Measurements from ENCODE around the gene SNTG2.

The SNTG2 gene

DNA sequence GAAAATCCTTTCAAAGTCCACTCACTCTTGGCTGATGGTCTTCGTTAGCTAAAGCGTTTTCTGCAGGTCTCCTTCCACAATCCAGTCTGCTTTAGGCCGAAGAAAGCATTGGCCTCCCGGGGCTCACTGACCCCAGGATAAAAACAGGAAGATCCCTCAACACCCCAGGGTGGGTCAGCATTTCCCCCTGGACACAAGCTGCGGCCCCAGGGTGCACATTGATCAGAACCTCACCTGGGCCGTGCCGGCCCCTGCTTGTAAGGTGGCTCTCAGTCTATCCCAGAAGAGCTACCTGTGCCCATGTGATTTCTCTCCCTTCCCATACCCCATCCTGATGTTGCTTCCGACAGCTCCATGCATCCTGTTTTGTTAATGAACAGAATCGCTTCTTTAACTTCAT, 349.6 kb downstream of the SNTG2 start:
- Histone ChIP-seq H3K18ac (ENCODE audit: low read length) (no peak overlapping the region), H3K27ac (replicated peaks; ENCODE audit: low read length) (no peak overlapping the region), H2BK15ac (ENCODE audit: low read length) (no peak overlapping the region), H3K36me3 (replicated peaks in 1 of 2; ENCODE audit: control insufficient read depth in 2 of 2, insufficient read depth in 2 of 2, low read length in 2 of 2) (no peaks in the 10 kb centered on the region), H2BK12ac (ENCODE audit: low read length) (no peak overlapping the region), H2BK120ac (ENCODE audit: low read depth, low read length) (no peak overlapping the region), H2BK5ac (ENCODE audit: low read length) (no peak overlapping the region), H4K91ac (ENCODE audit: low read depth, low read length, poor library complexity) (no peak overlapping the region), H3K4ac (ENCODE audit: low read length) (no peak overlapping the region), H3K27me3 (ENCODE audit: control insufficient read depth in 3 of 3, insufficient read depth in 3 of 3, low read depth in 1 of 3, low read length in 3 of 3) (no peaks in the 10 kb centered on the region), H3K14ac (ENCODE audit: low read length) (no peak overlapping the region), H3K4me1 (ENCODE audit: control insufficient read depth in 2 of 2, insufficient read depth in 1 of 2, low read depth in 1 of 2, low read length in 2 of 2) (no peaks in the 10 kb centered on the region), H3K23ac (ENCODE audit: low read depth, low read length, poor library complexity) (no peak overlapping the region), H2AFZ (ENCODE audit: low read length) (no peak overlapping the region), H3K9me3 (replicated peaks in 1 of 2; ENCODE audit: control insufficient read depth in 2 of 2, insufficient read depth in 1 of 2, low read depth in 1 of 2, low read length in 2 of 2) (no peaks in the 10 kb centered on the region), H2AK5ac (ENCODE audit: low read depth, low read length) (no peak overlapping the region), H3K9ac (ENCODE audit: low read depth, low read length, poor library complexity) (no peak overlapping the region), H3K4me3 (ENCODE audit: low read length in 2 of 2) (no peak overlapping the region), H3K79me1 (ENCODE audit: low read depth, low read length) (no peaks in the 10 kb centered on the region), H3K4me2 (ENCODE audit: insufficient read depth, low read length, poor library complexity, severe bottlenecking) (no peak overlapping the region), H4K8ac (ENCODE audit: low read depth, low read length) (no peak overlapping the region)
- no CpG with 5 or more reads among the region's 9 CpGs for WGBS, 2 donors (ENCODE audit: extremely low coverage in 2 of 2, insufficient read length in 2 of 2, insufficient replicate concordance in 1 of 2)
- no peak for DNase-seq (ENCODE audit: low spot score)

DNA sequence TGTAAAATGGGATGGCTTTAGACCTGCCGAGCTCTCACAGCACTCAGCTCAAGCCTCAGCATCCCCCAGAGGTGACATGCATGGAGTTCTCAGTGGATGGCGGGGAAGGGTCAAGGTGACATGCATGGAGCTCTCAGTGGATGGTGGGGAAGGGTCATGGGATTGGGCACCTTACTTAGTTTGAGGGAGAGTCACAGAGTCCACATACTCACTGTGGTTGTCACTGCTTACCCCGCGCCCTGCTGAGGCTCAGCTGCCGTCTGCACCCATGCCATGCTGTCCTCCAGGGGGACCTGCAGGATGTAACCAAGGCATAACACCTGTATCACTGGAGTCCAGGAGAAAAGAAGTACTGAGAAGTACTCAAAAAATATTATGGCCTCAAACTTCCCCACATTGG, 350.4 kb downstream of the SNTG2 start:
- H3K27me3 ChIP-seq (ENCODE audit: control insufficient read depth in 3 of 3, insufficient read depth in 3 of 3, low read depth in 1 of 3, low read length in 3 of 3): no peaks in the 10 kb centered on the region
- H3K4ac ChIP-seq (ENCODE audit: low read length): no peak overlapping the region
- H3K9me3 ChIP-seq (replicated peaks in 1 of 2; ENCODE audit: control insufficient read depth in 2 of 2, insufficient read depth in 1 of 2, low read depth in 1 of 2, low read length in 2 of 2): no peaks in the 10 kb centered on the region
- peak overlapping the region; percentile 65 for H3K18ac ChIP-seq (ENCODE audit: low read length)
- H3K79me1 ChIP-seq (ENCODE audit: low read depth, low read length): no peaks in the 10 kb centered on the region
- DNase-seq (ENCODE audit: low spot score): no peak
- no peak overlapping the region for H3K4me2 ChIP-seq (ENCODE audit: insufficient read depth, low read length, poor library complexity, severe bottlenecking)
- H3K4me1 ChIP-seq (ENCODE audit: control insufficient read depth in 2 of 2, insufficient read depth in 1 of 2, low read depth in 1 of 2, low read length in 2 of 2): no peaks in the 10 kb centered on the region
- no peak overlapping the region for H2BK5ac ChIP-seq (ENCODE audit: low read length)
- no peak overlapping the region for H2BK12ac ChIP-seq (ENCODE audit: low read length)
- H2AK5ac ChIP-seq (ENCODE audit: low read depth, low read length): no peak overlapping the region
- H2BK15ac ChIP-seq (ENCODE audit: low read length): no peak overlapping the region
- H4K8ac ChIP-seq (ENCODE audit: low read depth, low read length): no peak overlapping the region
- no peak overlapping the region for H3K14ac ChIP-seq (ENCODE audit: low read length)
- H3K9ac ChIP-seq (ENCODE audit: low read depth, low read length, poor library complexity): peak overlapping the region; percentile 25
- H3K36me3 ChIP-seq (replicated peaks in 1 of 2; ENCODE audit: control insufficient read depth in 2 of 2, insufficient read depth in 2 of 2, low read length in 2 of 2): no peaks in the 10 kb centered on the region
- H3K27ac ChIP-seq (replicated peaks; ENCODE audit: low read length): no peak overlapping the region
- no CpG with 5 or more reads among the region's 5 CpGs for WGBS, 2 donors (ENCODE audit: extremely low coverage in 2 of 2, insufficient read length in 2 of 2, insufficient replicate concordance in 1 of 2)
- no peak overlapping the region for H4K91ac ChIP-seq (ENCODE audit: low read depth, low read length, poor library complexity)
- no peak overlapping the region for H2BK120ac ChIP-seq (ENCODE audit: low read depth, low read length)
- H3K23ac ChIP-seq (ENCODE audit: low read depth, low read length, poor library complexity): no peak overlapping the region
- no peak overlapping the region for H3K4me3 ChIP-seq (ENCODE audit: low read length in 2 of 2)
- no peak overlapping the region for H2AFZ ChIP-seq (ENCODE audit: low read length)

DNA sequence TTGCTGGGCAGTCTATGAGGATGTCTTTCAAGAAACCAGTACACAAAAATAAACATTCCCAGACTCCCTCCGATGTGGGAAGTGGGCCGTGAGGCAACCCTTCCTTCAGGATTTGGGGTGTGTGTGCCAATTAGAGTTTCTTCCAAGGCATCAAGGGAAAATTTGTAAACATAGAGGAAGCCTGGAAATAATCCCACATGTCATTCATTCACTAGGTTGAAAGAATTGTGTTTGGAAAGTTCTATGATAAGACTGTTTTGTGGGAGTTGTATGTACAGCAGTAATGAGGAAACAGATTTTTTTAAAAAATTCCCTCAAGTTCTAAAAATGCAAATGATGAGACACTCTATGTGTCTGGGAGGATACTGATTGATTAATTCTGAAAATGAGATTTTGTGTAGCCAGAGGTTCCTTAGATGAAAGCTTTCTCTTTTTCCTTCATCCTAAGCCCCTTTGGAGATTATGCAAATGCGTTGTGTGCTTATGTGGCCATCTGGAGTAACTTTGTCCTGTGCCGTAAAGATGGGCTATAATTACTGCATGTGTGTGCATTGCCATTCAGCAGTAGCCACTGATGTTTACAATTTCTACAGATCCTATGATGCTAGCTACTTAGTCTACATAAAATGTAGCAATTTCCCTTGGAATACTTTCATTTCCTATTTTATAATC, 354.8 kb downstream of the SNTG2 start:
- Histone ChIP-seq H3K9ac (ENCODE audit: low read depth, low read length, poor library complexity) (no peak overlapping the region), H3K9me3 (replicated peaks in 1 of 2; ENCODE audit: control insufficient read depth in 2 of 2, insufficient read depth in 1 of 2, low read depth in 1 of 2, low read length in 2 of 2) (peaks cover 0 to 4% of the 10 kb centered on the region in 2 donors), H2BK12ac (ENCODE audit: low read length) (no peak overlapping the region), H3K4ac (ENCODE audit: low read length) (no peak overlapping the region), H3K4me1 (ENCODE audit: control insufficient read depth in 2 of 2, insufficient read depth in 1 of 2, low read depth in 1 of 2, low read length in 2 of 2) (peaks cover 0 to 9% of the 10 kb centered on the region in 2 donors), H2BK15ac (ENCODE audit: low read length) (no peak overlapping the region), H3K36me3 (replicated peaks in 1 of 2; ENCODE audit: control insufficient read depth in 2 of 2, insufficient read depth in 2 of 2, low read length in 2 of 2) (no peaks in the 10 kb centered on the region), H2BK5ac (ENCODE audit: low read length) (no peak overlapping the region), H3K14ac (ENCODE audit: low read length) (no peak overlapping the region), H3K23ac (ENCODE audit: low read depth, low read length, poor library complexity) (no peak overlapping the region), H4K8ac (ENCODE audit: low read depth, low read length) (no peak overlapping the region), H3K4me3 (ENCODE audit: low read length in 2 of 2) (no peak overlapping the region), H3K27ac (replicated peaks; ENCODE audit: low read length) (no peak overlapping the region), H3K4me2 (ENCODE audit: insufficient read depth, low read length, poor library complexity, severe bottlenecking) (no peak overlapping the region), H2AFZ (ENCODE audit: low read length) (no peak overlapping the region), H3K79me1 (ENCODE audit: low read depth, low read length) (no peaks in the 10 kb centered on the region), H4K91ac (ENCODE audit: low read depth, low read length, poor library complexity) (no peak overlapping the region), H3K27me3 (ENCODE audit: control insufficient read depth in 3 of 3, insufficient read depth in 3 of 3, low read depth in 1 of 3, low read length in 3 of 3) (peaks cover 0 to 3% (median 0%) of the 10 kb centered on the region in 3 experiments), H2AK5ac (ENCODE audit: low read depth, low read length) (no peak overlapping the region), H3K18ac (ENCODE audit: low read length) (no peak overlapping the region), H2BK120ac (ENCODE audit: low read depth, low read length) (no peak overlapping the region)
- no peak for DNase-seq (ENCODE audit: low spot score)
- no CpG with 5 or more reads among the region's 4 CpGs for whole genome bisulfite sequencing, 2 donors (ENCODE audit: extremely low coverage in 2 of 2, insufficient read length in 2 of 2, insufficient replicate concordance in 1 of 2)

DNA sequence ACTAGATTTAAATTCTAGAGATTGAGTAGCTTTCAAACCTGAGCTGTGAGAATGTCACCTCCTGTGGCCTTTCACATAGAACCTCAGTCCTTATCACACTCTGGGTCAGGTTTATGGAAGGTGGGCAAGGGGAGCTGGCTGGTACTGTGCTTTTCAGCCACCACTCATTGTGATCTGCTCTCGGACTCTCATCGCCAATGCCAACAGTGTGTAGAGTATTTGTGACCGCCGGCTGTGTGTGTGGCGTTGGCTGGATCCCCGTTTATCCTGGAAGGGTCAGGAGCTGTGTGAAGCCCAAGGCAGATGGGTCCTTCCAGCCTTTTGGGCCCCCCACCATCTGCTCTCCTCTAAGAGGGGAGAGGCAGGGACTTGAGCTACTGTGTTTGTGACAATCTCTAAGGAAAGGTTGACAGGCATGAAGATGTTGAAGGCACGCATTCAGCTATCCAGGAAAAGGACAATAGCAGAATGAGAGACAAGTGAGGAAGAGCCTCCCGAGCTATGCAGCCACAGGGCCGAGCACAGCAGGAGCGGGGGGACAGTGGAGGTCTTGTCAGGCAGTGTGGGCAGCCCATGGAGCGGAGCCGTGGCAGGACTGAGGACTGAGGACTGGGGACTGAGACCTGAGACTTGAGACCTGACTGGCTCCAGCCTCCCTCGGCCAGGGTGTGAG, 355.5 kb downstream of the SNTG2 start:
- peak overlapping the region in 1 of 2 donors; percentile 67 for H3K4me3 ChIP-seq (ENCODE audit: low read length in 2 of 2)
- H3K79me1 ChIP-seq (ENCODE audit: low read depth, low read length): no peaks in the 10 kb centered on the region
- peak overlapping the region; percentile 16 for H2BK12ac ChIP-seq (ENCODE audit: low read length)
- no peaks in the 10 kb centered on the region for H3K36me3 ChIP-seq (replicated peaks in 1 of 2; ENCODE audit: control insufficient read depth in 2 of 2, insufficient read depth in 2 of 2, low read length in 2 of 2)
- no peak overlapping the region for H3K4ac ChIP-seq (ENCODE audit: low read length)
- H3K9ac ChIP-seq (ENCODE audit: low read depth, low read length, poor library complexity): peak overlapping the region; percentile 64
- H3K9me3 ChIP-seq (replicated peaks in 1 of 2; ENCODE audit: control insufficient read depth in 2 of 2, insufficient read depth in 1 of 2, low read depth in 1 of 2, low read length in 2 of 2): peaks cover 0 to 4% of the 10 kb centered on the region in 2 donors
- H2BK5ac ChIP-seq (ENCODE audit: low read length): no peak overlapping the region
- peak overlapping the region; percentile 11 for H3K14ac ChIP-seq (ENCODE audit: low read length)
- peak overlapping the region; percentile 29 for H2BK15ac ChIP-seq (ENCODE audit: low read length)
- H2AFZ ChIP-seq (ENCODE audit: low read length): peak overlapping the region; percentile 35
- peaks cover 0 to 9% of the 10 kb centered on the region in 2 donors for H3K4me1 ChIP-seq (ENCODE audit: control insufficient read depth in 2 of 2, insufficient read depth in 1 of 2, low read depth in 1 of 2, low read length in 2 of 2)
- H3K18ac ChIP-seq (ENCODE audit: low read length): peak overlapping the region; percentile 92
- no peak for DNase-seq (ENCODE audit: low spot score)
- H3K27ac ChIP-seq (replicated peaks; ENCODE audit: low read length): no peak overlapping the region
- H4K91ac ChIP-seq (ENCODE audit: low read depth, low read length, poor library complexity): no peak overlapping the region
- peak overlapping the region; percentile 77 for H4K8ac ChIP-seq (ENCODE audit: low read depth, low read length)
- H2BK120ac ChIP-seq (ENCODE audit: low read depth, low read length): no peak overlapping the region
- no CpG with 5 or more reads among the region's 13 CpGs for WGBS, 2 donors (ENCODE audit: extremely low coverage in 2 of 2, insufficient read length in 2 of 2, insufficient replicate concordance in 1 of 2)
- peak overlapping the region; percentile 59 for H3K23ac ChIP-seq (ENCODE audit: low read depth, low read length, poor library complexity)
- H3K27me3 ChIP-seq (ENCODE audit: control insufficient read depth in 3 of 3, insufficient read depth in 3 of 3, low read depth in 1 of 3, low read length in 3 of 3): peaks cover 0 to 3% (median 0%) of the 10 kb centered on the region in 3 experiments
- H2AK5ac ChIP-seq (ENCODE audit: low read depth, low read length): peak overlapping the region; percentile 68
- H3K4me2 ChIP-seq (ENCODE audit: insufficient read depth, low read length, poor library complexity, severe bottlenecking): no peak overlapping the region
